ENCODE data around the gene GALNTL6. TPM values are rescaled to one million over a fixed set of nuclear protein-coding genes. Genes with fewer than 3 reads are reported as not detected.

GALNTL6 gene
- total and polyA plus RNA-seq, 4 donors = 0.08 to 0.09 (median 0.09) TPM; not detected in 1

DNA sequence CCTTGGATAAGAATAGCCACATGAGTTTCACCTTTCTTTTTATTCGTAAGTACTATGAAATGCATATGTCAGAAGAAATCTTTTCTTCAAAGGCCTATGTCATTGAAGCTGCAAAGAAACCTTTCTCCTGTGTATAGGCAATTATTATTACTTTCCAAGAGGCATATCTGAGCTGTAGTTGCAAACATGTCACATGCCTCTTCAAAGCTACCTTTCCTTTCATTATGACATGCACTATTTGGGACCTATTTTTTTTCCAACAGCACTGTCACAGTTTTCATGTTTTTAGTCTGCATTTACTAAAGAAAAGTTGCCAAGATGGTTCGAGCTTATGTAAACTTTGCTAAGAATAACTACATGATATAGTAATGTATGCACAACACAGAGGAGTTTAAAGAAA lies 806.6 kb downstream of the GALNTL6 start:
- H3K36me3 ChIP-seq (ENCODE audit: control insufficient read depth in 4 of 4, insufficient read depth in 4 of 4, low read length in 4 of 4) = no peaks in the 10 kb centered on the region
- no peak overlapping the region for H3K9ac ChIP-seq (ENCODE audit: insufficient read depth in 1 of 2, low read length in 2 of 2)
- no peak for DNase-seq
- no peaks in the 10 kb centered on the region for H3K4me1 ChIP-seq (ENCODE audit: control insufficient read depth in 5 of 5, insufficient read depth in 5 of 5, low read length in 5 of 5)
- H3K27me3 ChIP-seq (ENCODE audit: control insufficient read depth in 3 of 3, insufficient read depth in 3 of 3, low read length in 2 of 3) = no peaks in the 10 kb centered on the region
- no peak overlapping the region for H3K4me3 ChIP-seq
- 63 to 69% methylated on average over 2 of the region's 2 CpGs for WGBS, 2 donors
- H3K27ac ChIP-seq (ENCODE audit: low read depth in 1 of 2, low read length in 1 of 2) = no peak overlapping the region
- ATAC-seq (ENCODE audit: insufficient read depth, low FRiP score) = no peak
- TF ChIP-seq, protein P1, sequence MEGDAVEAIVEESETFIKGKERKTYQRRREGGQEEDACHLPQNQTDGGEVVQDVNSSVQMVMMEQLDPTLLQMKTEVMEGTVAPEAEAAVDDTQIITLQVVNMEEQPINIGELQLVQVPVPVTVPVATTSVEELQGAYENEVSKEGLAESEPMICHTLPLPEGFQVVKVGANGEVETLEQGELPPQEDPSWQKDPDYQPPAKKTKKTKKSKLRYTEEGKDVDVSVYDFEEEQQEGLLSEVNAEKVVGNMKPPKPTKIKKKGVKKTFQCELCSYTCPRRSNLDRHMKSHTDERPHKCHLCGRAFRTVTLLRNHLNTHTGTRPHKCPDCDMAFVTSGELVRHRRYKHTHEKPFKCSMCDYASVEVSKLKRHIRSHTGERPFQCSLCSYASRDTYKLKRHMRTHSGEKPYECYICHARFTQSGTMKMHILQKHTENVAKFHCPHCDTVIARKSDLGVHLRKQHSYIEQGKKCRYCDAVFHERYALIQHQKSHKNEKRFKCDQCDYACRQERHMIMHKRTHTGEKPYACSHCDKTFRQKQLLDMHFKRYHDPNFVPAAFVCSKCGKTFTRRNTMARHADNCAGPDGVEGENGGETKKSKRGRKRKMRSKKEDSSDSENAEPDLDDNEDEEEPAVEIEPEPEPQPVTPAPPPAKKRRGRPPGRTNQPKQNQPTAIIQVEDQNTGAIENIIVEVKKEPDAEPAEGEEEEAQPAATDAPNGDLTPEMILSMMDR (IDR thresholded peaks at IDR 0.05; ENCODE audit: control extremely low read depth, extremely low read depth) = no peak
- no peaks in the 10 kb centered on the region for H3K9me3 ChIP-seq (ENCODE audit: control insufficient read depth in 4 of 4, insufficient read depth in 3 of 4, low read length in 3 of 4)

DNA sequence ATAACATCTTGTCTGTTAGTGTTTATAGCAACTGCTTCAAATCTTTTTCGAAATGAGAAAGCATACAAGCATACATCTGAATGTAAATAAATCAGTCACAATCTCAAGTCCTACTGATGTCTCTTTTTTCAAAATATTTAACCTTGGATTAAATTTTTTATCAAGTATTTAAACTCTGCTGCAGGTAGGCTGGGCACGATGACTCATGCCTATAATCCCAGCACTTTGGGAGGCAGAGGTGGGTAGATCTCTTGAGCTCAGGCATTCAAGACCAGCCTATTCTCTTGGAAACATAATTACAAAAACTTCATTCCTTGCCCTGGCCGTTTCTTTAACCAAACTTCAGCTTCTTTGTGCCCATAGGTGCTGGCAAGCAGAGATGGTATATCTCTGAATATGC lies 815.1 kb downstream of the GALNTL6 start:
- ATAC-seq (ENCODE audit: insufficient read depth, low FRiP score) (no peak), DNase-seq (no peak)
- TF ChIP-seq, protein P1 (IDR thresholded peaks at IDR 0.05; ENCODE audit: control extremely low read depth, extremely low read depth) = no peak
- Histone ChIP-seq H3K4me1 (ENCODE audit: control insufficient read depth in 5 of 5, insufficient read depth in 5 of 5, low read length in 5 of 5) (no peaks in the 10 kb centered on the region), H3K4me3 (no peak overlapping the region), H3K36me3 (ENCODE audit: control insufficient read depth in 4 of 4, insufficient read depth in 4 of 4, low read length in 4 of 4) (no peaks in the 10 kb centered on the region), H3K9ac (ENCODE audit: insufficient read depth in 1 of 2, low read length in 2 of 2) (no peak overlapping the region), H3K9me3 (ENCODE audit: control insufficient read depth in 4 of 4, insufficient read depth in 3 of 4, low read length in 3 of 4) (no peaks in the 10 kb centered on the region), H3K27ac (ENCODE audit: low read depth in 1 of 2, low read length in 1 of 2) (no peak overlapping the region), H3K27me3 (ENCODE audit: control insufficient read depth in 3 of 3, insufficient read depth in 3 of 3, low read length in 2 of 3) (no peaks in the 10 kb centered on the region)
- 64 to 75% methylated on average over 3 of the region's 3 CpGs for WGBS, 2 donors

DNA sequence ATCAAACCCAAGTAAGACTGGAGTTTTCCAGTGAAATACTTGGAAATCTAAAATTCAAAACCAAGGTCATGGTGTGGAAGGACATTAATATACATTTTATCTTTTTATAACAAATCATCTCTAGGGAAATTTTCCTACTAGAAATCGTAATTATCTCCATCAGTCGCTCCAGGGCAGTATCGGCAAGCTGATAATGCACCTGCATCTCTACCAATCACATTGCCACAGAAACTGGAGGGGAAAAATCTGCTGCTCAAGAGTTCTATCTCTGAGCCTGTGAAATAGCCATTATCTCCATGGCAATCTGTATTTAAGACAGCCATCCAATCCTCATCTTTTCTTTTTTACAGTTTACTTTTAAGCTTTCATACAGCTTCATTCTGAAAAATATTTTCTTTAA lies 817.1 kb downstream of the GALNTL6 start:
- Histone ChIP-seq H3K9ac (ENCODE audit: insufficient read depth in 1 of 2, low read length in 2 of 2) (no peak overlapping the region), H3K36me3 (ENCODE audit: control insufficient read depth in 4 of 4, insufficient read depth in 4 of 4, low read length in 4 of 4) (no peaks in the 10 kb centered on the region), H3K4me3 (no peak overlapping the region), H3K27ac (ENCODE audit: low read depth in 1 of 2, low read length in 1 of 2) (no peak overlapping the region), H3K4me1 (ENCODE audit: control insufficient read depth in 5 of 5, insufficient read depth in 5 of 5, low read length in 5 of 5) (no peaks in the 10 kb centered on the region), H3K27me3 (ENCODE audit: control insufficient read depth in 3 of 3, insufficient read depth in 3 of 3, low read length in 2 of 3) (no peaks in the 10 kb centered on the region), H3K9me3 (ENCODE audit: control insufficient read depth in 4 of 4, insufficient read depth in 3 of 4, low read length in 3 of 4) (no peaks in the 10 kb centered on the region)
- DNase-seq (no peak), ATAC-seq (ENCODE audit: insufficient read depth, low FRiP score) (no peak)
- TF ChIP-seq, protein P1 (IDR thresholded peaks at IDR 0.05; ENCODE audit: control extremely low read depth, extremely low read depth) = no peak
- 79 to 84% methylated on average over 3 of the region's 3 CpGs for WGBS, 2 donors

DNA sequence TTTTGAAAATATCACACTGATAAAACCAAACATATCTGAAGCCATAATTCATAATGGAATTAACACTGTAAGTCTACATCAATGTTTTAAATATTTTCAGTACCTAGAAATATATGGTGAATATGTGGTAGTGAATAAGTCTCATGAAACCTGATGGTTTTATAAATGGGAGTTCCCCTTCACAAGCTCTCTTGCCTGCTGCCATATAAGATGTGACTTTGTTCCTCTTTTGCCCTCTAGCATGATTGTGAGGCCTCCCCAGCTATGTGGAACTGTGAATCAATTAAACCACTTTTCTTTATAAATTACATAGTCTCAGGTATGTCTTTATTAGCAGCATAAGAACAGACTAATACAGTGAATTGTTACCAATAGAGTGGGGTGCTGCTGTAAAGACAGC lies 818.6 kb downstream of the GALNTL6 start:
- ATAC-seq (ENCODE audit: insufficient read depth, low FRiP score) (no peak), DNase-seq (no peak)
- Histone ChIP-seq H3K4me1 (ENCODE audit: control insufficient read depth in 5 of 5, insufficient read depth in 5 of 5, low read length in 5 of 5) (no peaks in the 10 kb centered on the region), H3K27ac (ENCODE audit: low read depth in 1 of 2, low read length in 1 of 2) (no peak overlapping the region), H3K4me3 (no peak overlapping the region), H3K27me3 (ENCODE audit: control insufficient read depth in 3 of 3, insufficient read depth in 3 of 3, low read length in 2 of 3) (no peaks in the 10 kb centered on the region), H3K9ac (ENCODE audit: insufficient read depth in 1 of 2, low read length in 2 of 2) (no peak overlapping the region), H3K9me3 (ENCODE audit: control insufficient read depth in 4 of 4, insufficient read depth in 3 of 4, low read length in 3 of 4) (no peaks in the 10 kb centered on the region), H3K36me3 (ENCODE audit: control insufficient read depth in 4 of 4, insufficient read depth in 4 of 4, low read length in 4 of 4) (no peaks in the 10 kb centered on the region)
- TF ChIP-seq, protein P1 (IDR thresholded peaks at IDR 0.05; ENCODE audit: control extremely low read depth, extremely low read depth) = no peak
